HepG2 (cell line): Measurements from ENCODE around the gene SEC14L5. TPM values are rescaled to one million over a fixed set of nuclear protein-coding genes. Genes with fewer than 3 reads are reported as not detected.

ENCODE experiments used
- ATAC-seq: fragments of 200-7000 bp; cut with Tn5 transposase; 3 replicates; pipeline ENCODE4 v1.9.1; 2020; ENCODE audit warnings: mild to moderate bottlenecking, moderate library complexity
- BruUV-seq: library from RNA; stranded (reverse); fragments of 400-500 nt; replicated peaks from 2 replicates; lab custom pipeline; 2021; lab: Mats Ljungman, UMichigan
- CTCF ChIA-PET: fragments of 300-600 bp; formaldehyde crosslinking; extraction: SDS; loops from one replicate; lab custom pipeline; 2021; ENCODE audit warnings: low total read pairs, inconsistent platforms, low intra/inter-chr PET ratio; lab: Yijun Ruan, JAX
- POLR2A ChIA-PET: fragments of 350-600 bp; sonication (Branson Sonifier 250); formaldehyde crosslinking; loops from one replicate; lab custom pipeline; 2020; ENCODE audit warnings: antibody characterized with exemption, inconsistent platforms; lab: Yijun Ruan, JAX
- DNase-seq: peaks from one replicate; pipeline ENCODE4 v3.0.0-alpha.2; 2015; ENCODE audit warnings: low spot score
- FAIRE-seq: peaks from 3 replicates; lab custom pipeline; 2011; peaks lifted over from hg19 to GRCh38; lab: Jason Lieb, UNC
- H2AFZ ChIP-seq: one replicate; pipeline ENCODE4 v1.6.1; 2011; ENCODE audit warnings: low read length, inconsistent platforms
- H3K27ac ChIP-seq: fragments of 300-600 bp; 3 replicates; pipeline ENCODE4 v1.8.0; 2011; ENCODE audit warnings: mixed run types, mild to moderate bottlenecking, mixed read lengths, low read length, inconsistent platforms; ENCODE audit not compliant: insufficient read depth; ENCODE audit errors: extremely low read length
- H3K27me3 ChIP-seq, 2 experiments: fragments of 200-600 bp in 1 of 2; 2 replicates in 1 of 2; 3 replicates in 1 of 2; pipeline versions ENCODE4 v1.6.0 to v1.8.0; 2011; ENCODE audit warnings: low read length in 2 of 2, mild to moderate bottlenecking in 2 of 2, moderate library complexity in 2 of 2, inconsistent platforms in 1 of 2; ENCODE audit not compliant: insufficient read depth in 2 of 2, control insufficient read depth in 1 of 2
- H3K36me3 ChIP-seq, 2 experiments: fragments of 200-600 bp in 1 of 2; replicated peaks in 1 of 2; 2 replicates in 1 of 2; 3 replicates in 1 of 2; pipeline versions ENCODE4 v1.5.1 to v1.8.0; 2011; ENCODE audit warnings: low read length in 2 of 2, inconsistent platforms in 1 of 2; ENCODE audit not compliant: insufficient read depth in 2 of 2, control insufficient read depth in 1 of 2
- H3K4me1 ChIP-seq: 2 replicates; pipeline ENCODE4 v1.5.1; 2012; ENCODE audit warnings: low read length, inconsistent platforms; ENCODE audit not compliant: insufficient read depth
- H3K4me2 ChIP-seq: 2 replicates; pipeline ENCODE4 v1.6.0; 2011; ENCODE audit warnings: low read depth, low read length, inconsistent platforms
- H3K4me3 ChIP-seq, 3 experiments: fragments of 200-600 bp in 1 of 3; sonication (generic), shearing (Covaris generic) in 1 of 3; replicated peaks in 1 of 3; 2 replicates each; pipeline ENCODE4 v1.5.1; 2011 to 2016; ENCODE audit warnings: low read length in 3 of 3, inconsistent platforms in 2 of 3, low read depth in 2 of 3, mild to moderate bottlenecking in 2 of 3, control low read depth in 1 of 3, mixed read lengths in 1 of 3; ENCODE audit not compliant: insufficient read depth in 1 of 3
- H3K79me2 ChIP-seq: one replicate; pipeline ENCODE4 v1.6.1; 2011; ENCODE audit warnings: low read length, inconsistent platforms; ENCODE audit not compliant: insufficient read depth
- H3K9ac ChIP-seq: 2 replicates; pipeline ENCODE4 v1.6.0; 2011; ENCODE audit warnings: mild to moderate bottlenecking, low read depth, low read length, inconsistent platforms; ENCODE audit not compliant: insufficient read depth
- H3K9me3 ChIP-seq: 2 replicates; pipeline ENCODE4 v1.5.1; 2012; ENCODE audit warnings: mild to moderate bottlenecking, low read length
- H4K20me1 ChIP-seq: 2 replicates; pipeline ENCODE4 v1.6.0; 2011; ENCODE audit warnings: inconsistent platforms, mild to moderate bottlenecking, low read length, moderate library complexity; ENCODE audit not compliant: insufficient read depth
- EEA1 ChIP-seq: sonication (generic); formaldehyde crosslinking; IDR thresholded peaks from 2 replicates; pipeline ENCODE4 v1.5.1; 2020; ENCODE audit warnings: mild to moderate bottlenecking, missing genetic modification reagents, borderline replicate concordance
- FOXJ3 ChIP-seq: sonication (generic); formaldehyde crosslinking; IDR thresholded peaks from 2 replicates; pipeline ENCODE4 v1.4.0; 2020; ENCODE audit warnings: missing genetic modification reagents, mild to moderate bottlenecking, borderline replicate concordance
- KAT7 ChIP-seq: IDR thresholded peaks from 2 replicates; pipeline ENCODE4 v1.6.1; 2018; ENCODE audit warnings: borderline replicate concordance, missing compliant biosample characterization
- LBX2 ChIP-seq: sonication (generic); formaldehyde crosslinking; IDR thresholded peaks from 2 replicates; pipeline ENCODE4 v1.5.0; 2020; ENCODE audit warnings: missing genetic modification reagents, mild to moderate bottlenecking, borderline replicate concordance
- NR1H2 ChIP-seq: sonication (generic); formaldehyde crosslinking; IDR thresholded peaks from 2 replicates; pipeline ENCODE4 v1.8.1; 2022; ENCODE audit warnings: low read depth, missing genetic modification reagents, borderline replicate concordance
- SMAD1 ChIP-seq: sonication (generic); formaldehyde crosslinking; IDR thresholded peaks from 2 replicates; pipeline ENCODE4 v1.4.0; 2020; ENCODE audit warnings: missing genetic modification reagents, low read depth, mild to moderate bottlenecking, borderline replicate concordance
- SMAD3 ChIP-seq: sonication (generic); formaldehyde crosslinking; IDR thresholded peaks from 2 replicates; pipeline ENCODE4 v1.4.0; 2020; ENCODE audit warnings: missing genetic modification reagents
- SMARCE1 ChIP-seq: fragments of 450-650 bp; IDR thresholded peaks from 2 replicates; pipeline ENCODE4 v1.6.1; 2017; ENCODE audit warnings: borderline replicate concordance
- TOPORS ChIP-seq: sonication (generic); formaldehyde crosslinking; IDR thresholded peaks from 2 replicates; pipeline ENCODE4 v1.8.0; 2023; ENCODE audit warnings: mild to moderate bottlenecking, missing genetic modification reagents
- ZHX1 ChIP-seq: sonication (generic); formaldehyde crosslinking; IDR thresholded peaks from 2 replicates; pipeline ENCODE4 v1.8.1; 2022; ENCODE audit warnings: low read depth, mild to moderate bottlenecking, missing genetic modification reagents
- ZNF12 ChIP-seq: sonication (generic); formaldehyde crosslinking; IDR thresholded peaks from 2 replicates; pipeline ENCODE4 v1.5.0; 2020; ENCODE audit warnings: missing genetic modification reagents
- ZNF136 ChIP-seq: sonication (generic); formaldehyde crosslinking; IDR thresholded peaks from 2 replicates; pipeline ENCODE4 v1.8.1; 2022; ENCODE audit warnings: low read depth, mild to moderate bottlenecking, moderate library complexity, missing genetic modification reagents
- ZNF331 ChIP-seq: sonication (generic); formaldehyde crosslinking; IDR thresholded peaks from 2 replicates; pipeline ENCODE4 v1.4.0; 2020; ENCODE audit warnings: missing genetic modification reagents
- ZNF781 ChIP-seq: sonication (generic); formaldehyde crosslinking; IDR thresholded peaks from 2 replicates; pipeline ENCODE4 v1.5.1; 2020; ENCODE audit warnings: borderline replicate concordance, mild to moderate bottlenecking, missing genetic modification reagents; ENCODE audit errors: not compliant biosample characterization
- ZNF883 ChIP-seq: sonication (generic); formaldehyde crosslinking; IDR thresholded peaks from 2 replicates; pipeline ENCODE4 v1.5.1; 2020; ENCODE audit warnings: mild to moderate bottlenecking, missing genetic modification reagents; ENCODE audit errors: not compliant biosample characterization
- WGBS: methylation state at CpG from one replicate; pipeline ENCODE4 v1.1.6; 2017; ENCODE audit warnings: low lambda C conversion rate; 5-methylcytosine and 5-hydroxymethylcytosine counted together
- in situ Hi-C: cut with HindIII; loops from 2 replicates; pipeline ENCODE4 v1.10.0; 2017; ENCODE audit warnings: low pct_unique_long_range_greater_than_20kb; ENCODE audit not compliant: extremely low pct_ligation_motif_present
- intact Hi-C: fragments of 100-400 bp; cut with micrococcal nuclease; formaldehyde crosslinking; loops from one replicate; pipeline ENCODE4 v1.10.0; 2022; ENCODE audit not compliant: unreplicated experiment
- polyA plus RNA-seq, 8 experiments: library from polyadenylated mRNA; depleted of rRNA in 3 of 8; stranded (reverse) in 7 of 8; unstranded in 1 of 8; fragments of >200 nt; fragmentation: Illumina TruSeq in 4 of 8; extraction: Trizol in 4 of 8; gene quantifications; 2 replicates each; pipeline versions ENCODE4 v1.2.1 to v1.2.3, GENCODE V29; 2011 to 2016; ENCODE audit warnings: low read depth in 4 of 8, missing spikeins in 1 of 8, mixed read lengths in 1 of 8; ENCODE audit not compliant: insufficient read depth in 1 of 8
- total RNA-seq, 5 experiments: library from RNA; depleted of rRNA; stranded (reverse); fragments of >200 nt; fragmentation: Illumina TruSeq; extraction: Trizol; gene quantifications; 2 replicates each; pipeline ENCODE4 v1.2.3, GENCODE V29; 2016; ENCODE audit warnings: low read depth in 1 of 5
- TF ChIP-seq, protein P1 (sequence below): sonication (generic); formaldehyde crosslinking; IDR thresholded peaks from 2 replicates; pipeline ENCODE4 v1.8.1; 2022; ENCODE audit warnings: mild to moderate bottlenecking, missing genetic modification reagents

Gene SEC14L5
- total and polyA plus RNA-seq, 2 of the 13 experiments (the other 11 are each of a cell fraction or from before 2014, with no cell fraction given) = 0.40 to 0.42 TPM

DNA sequence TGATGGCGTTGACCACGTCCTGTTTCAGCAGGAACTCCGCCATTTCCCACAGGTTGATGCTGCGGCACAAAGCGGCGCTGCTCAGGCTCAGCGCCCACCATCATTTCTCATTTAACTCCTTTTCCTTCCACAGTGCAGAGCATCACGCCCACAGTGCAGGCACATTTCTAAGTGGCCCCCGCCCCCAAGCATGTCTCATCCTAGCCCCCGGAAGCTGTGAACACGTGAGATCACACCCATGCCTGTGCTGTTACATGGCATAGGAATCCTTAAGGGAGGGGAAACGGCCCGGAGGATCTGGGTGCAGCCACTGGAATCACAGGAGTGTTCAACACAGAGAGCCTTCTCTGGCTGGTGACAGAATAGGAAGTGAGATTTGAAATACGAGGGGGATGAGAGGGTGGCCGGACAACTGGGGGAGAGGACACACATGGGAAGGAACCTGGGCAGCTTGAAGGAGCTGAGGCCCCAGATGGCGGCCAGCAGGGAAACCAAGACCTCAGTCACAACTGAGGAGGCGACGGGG is 70.9 kb downstream of the SEC14L5 start:
- no peak overlapping the region for H3K4me2 ChIP-seq
- BruUV-seq = no TSS peak
- H3K4me1 ChIP-seq = peaks cover 16% of the 10 kb centered on the region
- H3K27me3 ChIP-seq = no peaks in the 10 kb centered on the region
- H2AFZ ChIP-seq = no peak overlapping the region
- peaks cover 24 to 48% of the 10 kb centered on the region in 2 experiments for H3K36me3 ChIP-seq
- H3K79me2 ChIP-seq = peaks cover 14% of the 10 kb centered on the region
- ChIA-PET CTCF (no interaction called here), POLR2A (no interaction called here)
- 97% methylated on average over 18 of the region's 18 CpGs for WGBS
- ATAC-seq (no peak), FAIRE-seq (no peak), DNase-seq (no peak)
- TF ChIP-seq NR1H2 (CRISPR knock-in tag) = no peak
- TF ChIP-seq, protein P1, sequence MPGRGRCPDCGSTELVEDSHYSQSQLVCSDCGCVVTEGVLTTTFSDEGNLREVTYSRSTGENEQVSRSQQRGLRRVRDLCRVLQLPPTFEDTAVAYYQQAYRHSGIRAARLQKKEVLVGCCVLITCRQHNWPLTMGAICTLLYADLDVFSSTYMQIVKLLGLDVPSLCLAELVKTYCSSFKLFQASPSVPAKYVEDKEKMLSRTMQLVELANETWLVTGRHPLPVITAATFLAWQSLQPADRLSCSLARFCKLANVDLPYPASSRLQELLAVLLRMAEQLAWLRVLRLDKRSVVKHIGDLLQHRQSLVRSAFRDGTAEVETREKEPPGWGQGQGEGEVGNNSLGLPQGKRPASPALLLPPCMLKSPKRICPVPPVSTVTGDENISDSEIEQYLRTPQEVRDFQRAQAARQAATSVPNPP (CRISPR knock-in tag) = no peak
- no peak for TF ChIP-seq KAT7 (CRISPR knock-in tag)
- TF ChIP-seq ZNF136 (CRISPR knock-in tag) = no peak
- no peak for TF ChIP-seq ZNF883 (CRISPR knock-in tag)
- TF ChIP-seq LBX2 (CRISPR knock-in tag) = no peak
- no peak for TF ChIP-seq TOPORS (CRISPR knock-in tag)
- no peak for TF ChIP-seq ZNF12 (CRISPR knock-in tag)
- no peak for TF ChIP-seq EEA1
- TF ChIP-seq ZNF331 (CRISPR knock-in tag) = no peak
- no peak for TF ChIP-seq SMAD3 (CRISPR knock-in tag)
- no peak for TF ChIP-seq FOXJ3 (CRISPR knock-in tag)
- TF ChIP-seq ZNF781 (CRISPR knock-in tag) = no peak
- TF ChIP-seq SMAD1 (CRISPR knock-in tag) = no peak
- TF ChIP-seq SMARCE1 = no peak
- TF ChIP-seq ZHX1 (CRISPR knock-in tag) = no peak
- H3K4me3 ChIP-seq = no peak overlapping the region
- H3K9me3 ChIP-seq = no peaks in the 10 kb centered on the region
- in situ Hi-C loops (no loop called here), intact Hi-C loops (no loop called here)
- no peak overlapping the region for H3K27ac ChIP-seq
- H3K9ac ChIP-seq = no peak overlapping the region
- H4K20me1 ChIP-seq = no peaks in the 10 kb centered on the region; the same call in 1 of the 2 replicates
